GM21717 (cell line): ENCODE results near the gene ME3.
"Not testable (repeated sequence)": the region's sequence is repeated elsewhere in the genome, so short reads cannot be mapped to it uniquely, and the experiment has no call there.

Source experiments
- ATAC-seq: cut with Tn5 transposase; IDR thresholded peaks from one replicate; pipeline ENCODE4 v1.9.1; 2021; ENCODE audit warnings: mild to moderate bottlenecking, moderate library complexity; ENCODE audit not compliant: unreplicated experiment

Gene ME3

GRCh38 chr11:86623736-86624135, 48.7 kb downstream of the ME3 start:
- ATAC-seq, result no peak

- no peak for ATAC-seq
These were observed 49.3 kb downstream of the ME3 start for GRCh38 chr11:86623041-86623621.

GRCh38 chr11:86621854-86622253, 50.6 kb downstream of the ME3 start:
- ATAC-seq, result no peak

GRCh38 chr11:86620891-86621521, 51.4 kb downstream of the ME3 start:
- ATAC-seq, result no peak

GRCh38 chr11:86619428-86619827, 53.0 kb downstream of the ME3 start:
- ATAC-seq, result not testable (repeated sequence)

- ATAC-seq, result no peak
These were observed 54.9 kb downstream of the ME3 start for GRCh38 chr11:86617502-86617901.

- no peak for ATAC-seq
These were observed 56.9 kb downstream of the ME3 start for GRCh38 chr11:86615487-86615886.

- ATAC-seq, result no peak
These were observed 61.7 kb downstream of the ME3 start for GRCh38 chr11:86610559-86611341.

GRCh38 chr11:86608251-86608799, 64.1 kb downstream of the ME3 start:
- peak; percentile 93 for ATAC-seq

- no peak for ATAC-seq
These were observed 65.5 kb downstream of the ME3 start for GRCh38 chr11:86606836-86607481.

- no peak for ATAC-seq
These were observed 66.1 kb downstream of the ME3 start for GRCh38 chr11:86606270-86606835.

- no peak for ATAC-seq
These were observed 75.4 kb downstream of the ME3 start for GRCh38 chr11:86596861-86597586.

GRCh38 chr11:86595955-86596354, 76.5 kb downstream of the ME3 start:
- ATAC-seq, result no peak

GRCh38 chr11:86595451-86595850, 77.0 kb downstream of the ME3 start:
- no peak for ATAC-seq

- ATAC-seq, result no peak
These were observed 77.7 kb downstream of the ME3 start for GRCh38 chr11:86594746-86595145.

- no peak for ATAC-seq
These were observed 78.6 kb downstream of the ME3 start for GRCh38 chr11:86593833-86594232.

- peak; percentile 97 for ATAC-seq
These were observed 79.6 kb downstream of the ME3 start for GRCh38 chr11:86592659-86593451.

GRCh38 chr11:86592047-86592591, 80.3 kb downstream of the ME3 start:
- no peak for ATAC-seq

GRCh38 chr11:86591631-86592030, 80.8 kb downstream of the ME3 start:
- no peak for ATAC-seq
